ENCODE data around the gene SLC9A8.
A peak's percentile ranks its signal among the peaks of the same experiment; 100 is the strongest.
"Not testable (repeated sequence)": the region's sequence is repeated elsewhere in the genome, so short reads cannot be mapped to it uniquely, and the experiment has no call there.

SLC9A8 gene

GRCh38 chr20:49812507-49813304 lies at the start of gene SLC9A8:
SLC9A8 (plus strand) TSS chr20:49812828; CDS start chr20:49812923, 95 bp downstream.
- DNase-seq (ENCODE audit: low read depth in 3 of 3): peak; percentile 63 to 77 (median 71)

GRCh38 chr20:49762940-49763766 lies 49.5 kb upstream of the SLC9A8 start:
- DNase-seq (ENCODE audit: low read depth in 3 of 3): no peak

- DNase-seq (ENCODE audit: low read depth in 3 of 3): no peak
These were observed 47.3 kb upstream of the SLC9A8 start for GRCh38 chr20:49765413-49765736.

GRCh38 chr20:49765846-49766541 lies 46.6 kb upstream of the SLC9A8 start:
- DNase-seq (ENCODE audit: low read depth in 3 of 3): no peak

- DNase-seq (ENCODE audit: low read depth in 3 of 3): no peak
These were observed 45.6 kb upstream of the SLC9A8 start for GRCh38 chr20:49766979-49767521.

GRCh38 chr20:49768204-49769047 lies 44.2 kb upstream of the SLC9A8 start:
- DNase-seq (ENCODE audit: low read depth in 3 of 3): no peak

- no peak for DNase-seq (ENCODE audit: low read depth in 3 of 3)
These were observed 43.5 kb upstream of the SLC9A8 start for GRCh38 chr20:49769048-49769581.

- no peak for DNase-seq (ENCODE audit: low read depth in 3 of 3)
These were observed 42.0 kb upstream of the SLC9A8 start for GRCh38 chr20:49770634-49771033.

- DNase-seq (ENCODE audit: low read depth in 3 of 3): not testable (repeated sequence)
These were observed 38.4 kb upstream of the SLC9A8 start for GRCh38 chr20:49774213-49774612.

GRCh38 chr20:49775229-49775693 lies 37.4 kb upstream of the SLC9A8 start:
- no peak for DNase-seq (ENCODE audit: low read depth in 3 of 3)

- no peak for DNase-seq (ENCODE audit: low read depth in 3 of 3)
These were observed 32.7 kb upstream of the SLC9A8 start for GRCh38 chr20:49779972-49780371.

- no peak for DNase-seq (ENCODE audit: low read depth in 3 of 3)
These were observed 31.0 kb upstream of the SLC9A8 start for GRCh38 chr20:49781676-49782075.

GRCh38 chr20:49782439-49782838 lies 30.2 kb upstream of the SLC9A8 start:
- not testable (repeated sequence) for DNase-seq (ENCODE audit: low read depth in 3 of 3)

- DNase-seq (ENCODE audit: low read depth in 3 of 3): not testable (repeated sequence)
These were observed 29.3 kb upstream of the SLC9A8 start for GRCh38 chr20:49783021-49783995.

GRCh38 chr20:49784291-49784690 lies 28.3 kb upstream of the SLC9A8 start:
- no peak for DNase-seq (ENCODE audit: low read depth in 3 of 3)

GRCh38 chr20:49785149-49785851 lies 27.3 kb upstream of the SLC9A8 start:
- no peak for DNase-seq (ENCODE audit: low read depth in 3 of 3)

- no peak for DNase-seq (ENCODE audit: low read depth in 3 of 3)
These were observed 26.8 kb upstream of the SLC9A8 start for GRCh38 chr20:49785852-49786175.

- no peak for DNase-seq (ENCODE audit: low read depth in 3 of 3)
These were observed 26.4 kb upstream of the SLC9A8 start for GRCh38 chr20:49786196-49786595.
